HAP-1 (cell line): ENCODE data around the gene ZBTB48.
A peak's percentile ranks its signal among the peaks of the same experiment; 100 is the strongest.

Experiments
- DNase-seq, 2 experiments: peaks; one replicate each; pipeline ENCODE4 v3.0.0-alpha.2; 2016 to 2020; ENCODE audit warnings: low spot score in 2 of 2
- H3K27me3 ChIP-seq: fragments of 250-450 bp; sonication (Bioruptor Pico); 2 replicates; pipeline ENCODE4 v1.5.1; 2020; ENCODE audit warnings: low read depth, mild to moderate bottlenecking, moderate library complexity
- H3K36me3 ChIP-seq: fragments of 250-450 bp; sonication (Bioruptor Pico); replicated peaks from 2 replicates; pipeline ENCODE4 v1.5.1; 2020; ENCODE audit warnings: mild to moderate bottlenecking
- H3K4me1 ChIP-seq: fragments of 250-450 bp; sonication (Bioruptor Pico); 2 replicates; pipeline ENCODE4 v1.5.1; 2020; ENCODE audit warnings: mild to moderate bottlenecking
- H3K4me3 ChIP-seq: fragments of 250-450 bp; sonication (Bioruptor Pico); 2 replicates; pipeline ENCODE4 v1.5.1; 2020; ENCODE audit warnings: mild to moderate bottlenecking, moderate library complexity
- H3K9me3 ChIP-seq: fragments of 250-450 bp; sonication (Bioruptor Pico); 2 replicates; pipeline ENCODE4 v1.5.1; 2020; ENCODE audit warnings: mild to moderate bottlenecking, moderate library complexity
- in situ Hi-C: fragments of 300-500 bp; cut with MboI; formaldehyde crosslinking; loops from 3 replicates; pipeline ENCODE4 v1.14.3; 2020; ENCODE audit warnings: low sequenced_read_pairs, inconsistent platforms, mixed read lengths

The ZBTB48 gene

DNA sequence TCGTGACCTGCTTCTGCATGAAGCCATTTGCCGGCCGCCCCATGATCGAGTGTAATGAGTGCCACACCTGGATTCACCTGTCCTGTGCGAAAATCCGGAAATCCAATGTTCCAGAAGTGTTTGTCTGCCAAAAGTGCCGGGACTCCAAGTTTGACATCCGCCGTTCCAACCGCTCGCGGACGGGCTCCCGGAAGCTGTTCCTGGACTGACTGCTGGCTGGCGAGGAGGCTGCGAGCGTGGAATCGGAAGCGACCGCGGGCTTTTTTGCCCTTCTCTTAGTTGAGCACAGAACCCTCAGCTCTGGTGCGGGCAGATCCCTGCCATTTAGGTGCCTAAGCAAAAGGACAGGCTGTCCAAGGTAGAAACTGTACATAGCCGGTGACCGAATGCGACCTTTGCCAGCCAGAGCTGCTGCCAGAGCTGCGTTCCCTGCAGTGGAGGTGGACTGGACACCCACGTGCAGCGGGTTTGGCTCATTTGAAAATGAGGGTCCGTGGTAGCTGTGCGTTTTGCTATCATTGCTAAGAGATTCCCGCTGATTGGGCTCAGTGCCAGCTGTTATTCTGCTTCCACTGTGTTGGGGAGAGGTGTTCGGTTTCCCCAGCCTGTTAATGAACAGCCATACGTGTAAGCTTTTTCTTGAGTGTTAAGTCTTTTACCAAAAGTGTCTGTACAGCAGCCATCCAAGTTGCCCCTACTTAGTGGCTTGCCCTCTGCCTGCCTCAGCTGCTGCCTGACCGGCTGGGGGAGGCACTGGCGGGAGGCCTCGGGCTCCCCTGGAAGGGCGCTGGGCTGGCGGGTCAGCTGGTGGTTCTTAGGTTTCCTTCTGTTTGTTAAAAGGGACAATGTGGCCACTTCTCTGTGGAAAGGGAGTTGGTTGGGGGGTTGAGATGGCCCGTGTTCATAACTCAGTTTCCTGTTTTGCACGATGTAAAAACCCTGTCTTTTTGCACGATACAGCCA lies 41.9 kb downstream of the ZBTB48 start:
- Histone ChIP-seq H3K4me3 (no peak overlapping the region), H3K36me3 (peaks cover 65% of the 10 kb centered on the region)
- in situ Hi-C loops, result no loop called here

DNA sequence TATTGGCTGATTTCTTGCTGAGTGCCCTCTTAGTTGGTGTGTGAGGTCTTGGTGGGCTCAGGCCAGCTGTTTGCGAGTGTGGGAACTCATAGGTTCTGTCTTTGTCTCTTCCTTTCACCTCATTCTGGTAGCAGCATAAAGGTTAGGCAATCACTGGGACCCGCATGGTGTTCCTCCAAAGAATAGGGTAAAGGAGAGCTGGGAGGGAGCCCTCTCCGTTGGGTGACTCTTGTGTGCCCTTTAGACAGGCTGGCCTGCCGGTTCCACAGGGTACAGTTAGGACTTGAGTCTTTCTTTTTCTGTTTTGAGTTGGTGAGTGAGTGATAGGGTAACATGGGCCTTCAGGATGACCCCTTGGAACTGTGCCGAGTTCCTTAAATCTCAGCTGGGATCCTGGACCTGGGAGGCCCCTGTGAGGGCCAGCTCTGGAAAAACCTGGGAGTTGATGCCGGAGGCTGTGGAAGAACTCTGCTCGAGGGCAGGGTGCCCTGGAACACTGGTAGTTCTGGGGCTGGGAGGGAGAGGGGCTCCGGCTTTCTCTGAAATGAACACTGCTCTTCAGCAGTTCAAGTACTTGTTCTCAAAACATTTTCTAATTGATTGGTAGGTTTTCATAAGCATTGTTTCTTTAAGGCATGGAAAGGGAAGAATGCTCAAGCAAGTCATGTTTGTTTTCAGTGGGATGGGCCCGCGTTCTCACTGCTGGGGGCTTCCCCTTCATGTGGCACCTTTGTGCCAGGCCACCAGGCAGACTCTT lies 42.8 kb downstream of the ZBTB48 start:
- Histone ChIP-seq H3K4me3 (no peak overlapping the region), H3K36me3 (peaks cover 63% of the 10 kb centered on the region), H3K4me1 (peaks cover 9% of the 10 kb centered on the region), H3K9me3 (no peaks in the 10 kb centered on the region), H3K27me3 (no peaks in the 10 kb centered on the region)
- in situ Hi-C loops, result no loop called here
- no peak for DNase-seq

More for the DNA sequence above, 41.9 kb downstream of the ZBTB48 start:
- DNase-seq, result no peak
- Histone ChIP-seq H3K9me3 (no peaks in the 10 kb centered on the region), H3K4me1 (peaks cover 9% of the 10 kb centered on the region), H3K27me3 (no peaks in the 10 kb centered on the region)

GRCh38 chr1:6623269-6623965 lies 43.6 kb downstream of the ZBTB48 start:
- H3K9me3 ChIP-seq, result no peaks in the 10 kb centered on the region
- H3K4me1 ChIP-seq, result peaks cover 9% of the 10 kb centered on the region
- DNase-seq, result no peak
- peaks cover 64% of the 10 kb centered on the region for H3K36me3 ChIP-seq
- in situ Hi-C loops, result no loop called here
- H3K4me3 ChIP-seq, result no peak overlapping the region
- H3K27me3 ChIP-seq, result no peaks in the 10 kb centered on the region

- Histone ChIP-seq H3K4me3 (peak within 1 kb of the TSS; percentile 74), H3K4me1 (peaks cover 9% of the 10 kb centered on the region), H3K27me3 (no peaks in the 10 kb centered on the region), H3K9me3 (no peaks in the 10 kb centered on the region), H3K36me3 (peaks cover 60% of the 10 kb centered on the region)
- DNase-seq, result peak; percentile 69 to 93
- in situ Hi-C loops, result no loop called here
Observed at GRCh38 chr1:6624710-6625583, 45.2 kb downstream of the ZBTB48 start, which contains the start of gene THAP3. Gene THAP3 (plus strand): TSS chr1:6624868. CDS start chr1:6625219, 351 bp downstream.

DNA sequence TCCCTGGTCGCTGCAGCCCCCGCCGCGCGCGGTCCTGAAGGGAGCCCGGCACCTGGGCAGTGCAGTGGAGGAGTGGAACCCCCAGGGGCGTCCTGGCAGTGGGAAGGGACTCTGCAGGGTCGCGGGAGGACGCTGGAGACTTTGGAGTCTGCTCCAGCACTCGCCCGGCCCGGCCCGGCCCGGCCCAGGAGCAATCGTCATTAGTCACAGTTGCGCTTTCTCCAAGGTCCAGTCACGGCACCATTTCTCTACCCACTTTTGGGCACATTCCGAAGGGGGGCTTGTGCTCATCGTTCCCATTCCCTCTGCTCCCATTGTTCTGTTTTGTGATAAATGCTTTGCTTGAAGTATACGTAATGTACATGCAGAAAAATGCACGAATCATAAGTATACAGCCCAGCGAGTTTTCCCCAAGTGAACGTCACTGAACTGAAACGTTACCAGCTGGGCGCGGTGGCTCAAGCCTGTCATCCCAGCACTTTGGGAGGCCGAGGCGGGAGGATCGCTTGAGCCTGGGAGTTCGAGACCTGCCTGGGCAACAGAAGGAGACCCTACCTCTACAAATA lies 45.9 kb downstream of the ZBTB48 start:
- in situ Hi-C loops, result no loop called here
- peaks cover 9% of the 10 kb centered on the region for H3K4me1 ChIP-seq
- DNase-seq, result peak in 1 of 2 experiments; percentile 27
- H3K9me3 ChIP-seq, result no peaks in the 10 kb centered on the region
- no peaks in the 10 kb centered on the region for H3K27me3 ChIP-seq
- H3K36me3 ChIP-seq, result peaks cover 59% of the 10 kb centered on the region
- H3K4me3 ChIP-seq, result peak overlapping the region; percentile 74

DNA sequence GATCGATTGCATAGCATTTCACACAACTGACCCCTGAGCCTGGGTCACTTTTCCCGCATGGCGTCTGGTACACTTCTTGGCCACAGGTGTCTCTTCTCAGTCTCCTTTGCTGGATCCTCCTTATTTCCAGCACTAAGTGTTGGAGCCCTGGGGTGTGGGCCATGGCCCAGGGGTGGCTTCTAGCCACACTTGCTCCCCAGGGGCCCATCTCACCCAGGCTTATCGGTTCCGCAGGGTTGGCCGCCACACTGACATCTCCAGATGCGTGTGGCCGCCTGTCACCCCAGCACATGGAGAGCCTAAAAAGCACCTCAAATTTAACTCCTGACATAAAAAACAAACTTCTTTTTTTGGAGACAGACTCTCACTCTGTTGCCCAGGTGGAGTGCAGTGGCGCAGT lies 47.2 kb downstream of the ZBTB48 start:
- H3K9me3 ChIP-seq, result no peaks in the 10 kb centered on the region
- no peak overlapping the region for H3K4me3 ChIP-seq
- H3K4me1 ChIP-seq, result peaks cover 9% of the 10 kb centered on the region
- peaks cover 48% of the 10 kb centered on the region for H3K36me3 ChIP-seq
- H3K27me3 ChIP-seq, result no peaks in the 10 kb centered on the region
- in situ Hi-C loops, result no loop called here
- DNase-seq, result no peak

GRCh38 chr1:6627841-6628545 lies 48.2 kb downstream of the ZBTB48 start:
- in situ Hi-C loops, result no loop called here
- DNase-seq, result no peak
- H3K36me3 ChIP-seq, result peaks cover 45% of the 10 kb centered on the region
- peaks cover 9% of the 10 kb centered on the region for H3K4me1 ChIP-seq
- no peak overlapping the region for H3K4me3 ChIP-seq
- H3K27me3 ChIP-seq, result no peaks in the 10 kb centered on the region
- H3K9me3 ChIP-seq, result no peaks in the 10 kb centered on the region

- H3K4me1 ChIP-seq, result peaks cover 9% of the 10 kb centered on the region
- H3K36me3 ChIP-seq, result peaks cover 47% of the 10 kb centered on the region
- no peak overlapping the region for H3K4me3 ChIP-seq
- in situ Hi-C loops, result no loop called here
- no peaks in the 10 kb centered on the region for H3K9me3 ChIP-seq
- no peak for DNase-seq
- H3K27me3 ChIP-seq, result no peaks in the 10 kb centered on the region
Observed at GRCh38 chr1:6628971-6629479, 49.2 kb downstream of the ZBTB48 start.

DNA sequence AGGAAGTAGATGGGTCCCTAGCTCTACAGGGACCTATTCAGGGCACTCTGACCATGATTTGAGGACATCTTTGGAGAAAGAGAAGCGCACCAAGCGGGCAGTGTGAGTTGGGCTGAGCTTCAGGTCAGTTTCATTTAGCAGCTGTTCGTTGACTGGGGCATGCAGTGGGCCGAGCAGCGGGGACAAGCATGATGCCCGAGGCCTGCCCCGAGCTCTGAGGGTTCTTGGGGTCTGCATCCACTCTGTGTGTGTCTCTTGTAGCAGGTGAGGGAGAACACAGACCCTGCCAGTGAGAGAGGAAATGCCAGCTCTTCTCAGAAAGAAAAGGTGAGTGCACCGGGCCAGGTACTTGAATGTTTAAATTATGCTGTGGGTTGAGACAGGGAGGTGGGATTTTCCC lies 50.2 kb downstream of the ZBTB48 start:
- in situ Hi-C loops, result no loop called here
- Histone ChIP-seq H3K4me3 (no peak overlapping the region), H3K36me3 (peaks cover 54% of the 10 kb centered on the region), H3K9me3 (no peaks in the 10 kb centered on the region), H3K27me3 (no peaks in the 10 kb centered on the region), H3K4me1 (peaks cover 4% of the 10 kb centered on the region; the same call in 1 of the 2 replicates)
- DNase-seq, result no peak

GRCh38 chr1:6631058-6631457 lies 51.3 kb downstream of the ZBTB48 start:
- Histone ChIP-seq H3K4me1 (peaks cover 2% of the 10 kb centered on the region; the same call in 1 of the 2 replicates), H3K4me3 (no peak overlapping the region), H3K27me3 (no peaks in the 10 kb centered on the region), H3K9me3 (no peaks in the 10 kb centered on the region), H3K36me3 (peaks cover 60% of the 10 kb centered on the region)
- in situ Hi-C loops, result no loop called here
- no peak for DNase-seq

DNA sequence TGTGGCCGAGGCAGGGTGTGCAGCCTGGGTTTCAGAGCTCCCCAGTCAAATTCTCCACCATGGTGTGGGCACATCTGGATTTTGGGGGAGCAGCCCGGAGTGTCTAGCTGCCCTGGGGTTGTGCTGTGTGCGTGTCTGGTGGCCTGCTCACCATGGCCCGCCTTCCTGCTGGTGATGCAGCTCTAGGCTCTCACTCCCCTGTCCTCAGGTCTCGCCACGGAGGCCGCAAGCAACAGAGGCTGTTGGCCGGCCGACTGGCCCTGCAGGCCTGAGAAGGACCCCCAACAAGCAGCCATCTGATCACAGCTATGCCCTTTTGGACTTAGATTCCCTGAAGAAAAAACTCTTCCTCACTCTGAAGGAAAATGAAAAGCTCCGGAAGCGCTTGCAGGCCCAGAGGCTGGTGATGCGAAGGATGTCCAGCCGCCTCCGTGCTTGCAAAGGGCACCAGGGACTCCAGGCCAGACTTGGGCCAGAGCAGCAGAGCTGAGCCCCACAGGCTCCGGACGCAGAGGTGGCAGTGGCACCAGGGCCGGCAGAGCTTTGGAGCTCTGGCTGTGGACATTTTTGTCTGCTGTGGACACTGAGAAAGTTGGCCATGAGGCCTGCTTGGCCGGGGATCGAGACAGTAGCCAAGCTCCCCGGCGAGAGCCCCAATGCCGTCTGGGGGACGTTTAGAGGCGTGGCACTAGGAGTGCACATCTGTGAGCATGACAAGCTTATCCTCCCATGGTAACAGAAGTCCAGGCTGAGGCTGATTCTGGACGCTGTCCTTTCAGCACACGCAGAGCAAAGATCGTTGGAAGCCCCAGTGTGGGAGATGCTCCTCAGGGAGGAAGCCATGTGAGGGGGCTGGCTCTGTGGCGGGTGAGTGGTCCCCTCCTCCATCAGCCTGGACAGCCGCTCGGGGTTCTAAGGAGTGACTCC lies 53.1 kb downstream of the ZBTB48 start:
- Histone ChIP-seq H3K36me3 (peaks cover 72% of the 10 kb centered on the region), H3K4me1 (no peaks in the 10 kb centered on the region), H3K4me3 (no peak overlapping the region), H3K27me3 (no peaks in the 10 kb centered on the region), H3K9me3 (no peaks in the 10 kb centered on the region)
- in situ Hi-C loops, result no loop called here
- no peak for DNase-seq
